A549 (cell line): ENCODE results near the gene TEAD3. TPM values are rescaled to one million over a fixed set of nuclear protein-coding genes. Genes with fewer than 3 reads are reported as not detected.

ENCODE experiments used
- ATAC-seq, 2 experiments: fragments of 200-7000 bp in 1 of 2; fragments of >200 bp in 1 of 2; cut with Nextera tagmentation in 1 of 2; cut with Tn5 transposase in 1 of 2; 3 replicates each; pipeline versions ENCODE4 v1.8.0 to v1.9.1; 2018 to 2020; ENCODE audit warnings: mild to moderate bottlenecking in 1 of 2, moderate library complexity in 1 of 2
- CTCF ChIA-PET: fragments of 300-600 bp; sonication (Branson Sonifier 250); formaldehyde crosslinking; extraction: SDS; loops from one replicate; lab custom pipeline; 2021; ENCODE audit warnings: antibody characterized with exemption, inconsistent platforms; lab: Yijun Ruan, JAX
- POLR2A ChIA-PET: fragments of 350-600 bp; formaldehyde crosslinking; extraction: SDS; loops from one replicate; lab custom pipeline; 2021; ENCODE audit warnings: antibody characterized with exemption, inconsistent platforms; lab: Yijun Ruan, JAX
- DNase-seq, 2 experiments: peaks; one replicate each; pipeline versions ENCODE4 v3.0.0 to v3.0.0-alpha.2; 2011 to 2016; ENCODE audit warnings: low read depth in 1 of 2, low spot score in 1 of 2
- FAIRE-seq: peaks from 2 replicates; lab custom pipeline; 2011; peaks lifted over from hg19 to GRCh38; lab: Jason Lieb, UNC
- H3K27ac ChIP-seq, 2 experiments: fragments of >200 bp; sonication (Bioruptor Twin); formaldehyde crosslinking; 3 replicates each; pipeline ENCODE4 v1.5.1; 2016 to 2017
- H3K4me1 ChIP-seq: fragments of >200 bp; sonication (Bioruptor Twin); formaldehyde crosslinking; 3 replicates; pipeline ENCODE4 v1.6.1; 2016
- H3K4me2 ChIP-seq: fragments of >200 bp; sonication (Bioruptor Twin); formaldehyde crosslinking; 3 replicates; pipeline ENCODE4 v1.6.1; 2016
- H3K4me3 ChIP-seq: fragments of >200 bp; sonication (Bioruptor Twin); formaldehyde crosslinking; 3 replicates; pipeline ENCODE4 v1.5.1; 2016
- H3K9me3 ChIP-seq: fragments of >200 bp; sonication (Bioruptor Twin); formaldehyde crosslinking; 3 replicates; pipeline ENCODE4 v1.6.1; 2016
- CBX2 ChIP-seq: fragments of 200-600 bp; sonication (generic); IDR thresholded peaks from 2 replicates; pipeline ENCODE4 v1.6.1; 2016; ENCODE audit warnings: low read depth, mild to moderate bottlenecking, borderline replicate concordance
- CBX8 ChIP-seq: fragments of 200-600 bp; sonication (generic); IDR thresholded peaks from 2 replicates; pipeline ENCODE4 v1.6.1; 2016
- CEBPB ChIP-seq, 2 experiments: fragments of >200 bp in 1 of 2; sonication (Bioruptor Twin) in 1 of 2; formaldehyde crosslinking in 1 of 2; IDR thresholded peaks; 2 replicates each; pipeline ENCODE4 v1.6.1; 2012 to 2016
- EP300 ChIP-seq, 2 experiments: fragments of >200 bp; sonication (Bioruptor Twin); formaldehyde crosslinking; IDR thresholded peaks; 2 replicates in 1 of 2; 3 replicates in 1 of 2; pipeline ENCODE4 v1.6.1; 2016 to 2017
- FOXS1 ChIP-seq: fragments of 250-450 bp; sonication (Bioruptor Pico); IDR thresholded peaks from 2 replicates; pipeline ENCODE4 v1.5.0; 2020; ENCODE audit warnings: mild to moderate bottlenecking, moderate library complexity
- HDAC2 ChIP-seq: fragments of 200-600 bp; sonication (generic); IDR thresholded peaks from 2 replicates; pipeline ENCODE4 v1.6.1; 2016
- HEYL ChIP-seq: fragments of 250-450 bp; sonication (Bioruptor Pico); IDR thresholded peaks from 2 replicates; pipeline ENCODE4 v1.8.0; 2021; ENCODE audit warnings: mild to moderate bottlenecking, moderate library complexity
- HOXA7 ChIP-seq: fragments of 250-450 bp; sonication (Bioruptor Pico); IDR thresholded peaks from 2 replicates; pipeline ENCODE4 v1.5.0; 2020; ENCODE audit warnings: mild to moderate bottlenecking, moderate library complexity
- MAZ ChIP-seq: fragments of 150-350 bp; IDR thresholded peaks from 2 replicates; pipeline ENCODE4 v1.6.1; 2014; ENCODE audit warnings: antibody characterized with exemption, low read depth, low read length, borderline replicate concordance
- NFE2L2 ChIP-seq: fragments of 150-350 bp; conservative IDR thresholded peaks from 2 replicates; pipeline ENCODE4 v1.6.1; 2014; ENCODE audit warnings: low read length
- PHF8 ChIP-seq: fragments of 200-600 bp; sonication (generic); IDR thresholded peaks from 2 replicates; pipeline ENCODE4 v1.6.1; 2016; ENCODE audit warnings: low read depth, mild to moderate bottlenecking, antibody characterized with exemption, moderate library complexity, borderline replicate concordance
- POLR2AphosphoS2 ChIP-seq: conservative IDR thresholded peaks from 2 replicates; pipeline ENCODE4 v1.6.1; 2012; ENCODE audit warnings: low read length, improper control_type of control experiment, inconsistent platforms
- RAD21 ChIP-seq, 2 experiments: fragments of >200 bp in 1 of 2; sonication (Bioruptor Twin) in 1 of 2; formaldehyde crosslinking in 1 of 2; IDR thresholded peaks in 1 of 2; conservative IDR thresholded peaks in 1 of 2; 2 replicates in 1 of 2; 3 replicates in 1 of 2; pipeline ENCODE4 v1.6.1; 2012 to 2018; ENCODE audit warnings: inconsistent platforms in 1 of 2
- RFX5 ChIP-seq: fragments of 450-650 bp; IDR thresholded peaks from 2 replicates; pipeline ENCODE4 v1.7.1; 2014; ENCODE audit warnings: antibody characterized with exemption, mild to moderate bottlenecking, moderate library complexity
- RNF2 ChIP-seq: fragments of 200-600 bp; sonication (generic); IDR thresholded peaks from 2 replicates; pipeline ENCODE4 v1.6.1; 2016; ENCODE audit warnings: low read depth, mild to moderate bottlenecking, antibody characterized with exemption, moderate library complexity, borderline replicate concordance
- SREBF2 ChIP-seq: fragments of 450-650 bp; IDR thresholded peaks from 2 replicates; pipeline ENCODE4 v1.6.1; 2014; ENCODE audit warnings: mild to moderate bottlenecking, moderate library complexity
- WGBS: methylation state at CpG from one replicate; pipeline ENCODE4 v1.1.6; 2017; ENCODE audit errors: missing lambda C conversion rate; 5-methylcytosine and 5-hydroxymethylcytosine counted together
- polyA plus RNA-seq, 4 experiments: library from polyadenylated mRNA; depleted of rRNA in 3 of 4; stranded (reverse); fragments of >200 nt; fragmentation: RNase III in 1 of 4; extraction: RNeasy Plus Mini Kit Qiagen cat#74134 plus additional on column Dnase treatment in 1 of 4; gene quantifications; 2 replicates in 3 of 4; 3 replicates in 1 of 4; pipeline ENCODE4 v1.2.3, GENCODE V29; 2011 to 2017
- TF ChIP-seq, protein P1 (sequence below): fragments of >200 bp; sonication (Bioruptor Twin); formaldehyde crosslinking; IDR thresholded peaks from 2 replicates; pipeline ENCODE4 v1.6.1; 2016
- TF ChIP-seq, protein P2 (sequence below): IDR thresholded peaks from 2 replicates; pipeline ENCODE4 v1.6.1; 2012
- TF ChIP-seq, protein P3 (sequence below): fragments of 200-600 bp; sonication (generic); IDR thresholded peaks from 2 replicates; pipeline ENCODE4 v1.6.1; 2016; ENCODE audit warnings: antibody characterized with exemption, mild to moderate bottlenecking, moderate library complexity
- TF ChIP-seq, protein P4 (sequence below): IDR thresholded peaks from 2 replicates; pipeline ENCODE4 v1.6.1; 2012; ENCODE audit warnings: low read depth, borderline replicate concordance
- TF ChIP-seq, protein P5 (sequence below): fragments of >200 bp; sonication (Bioruptor Twin); formaldehyde crosslinking; IDR thresholded peaks from 3 replicates; pipeline ENCODE4 v1.5.1; 2016
- TF ChIP-seq, protein P6 (sequence below): fragments of 450-650 bp; IDR thresholded peaks from 2 replicates; pipeline ENCODE4 v1.6.1; 2014; ENCODE audit warnings: antibody characterized with exemption
- TF ChIP-seq, protein P7 (sequence below): fragments of 150-350 bp; IDR thresholded peaks from 2 replicates; pipeline ENCODE4 v1.6.1; 2014; ENCODE audit warnings: low read depth, mild to moderate bottlenecking, low read length

The TEAD3 gene
- polyA plus RNA-seq, 2 of the 4 experiments (the other 2 are of a cell fraction) = 2.1 to 4.2 TPM

DNA sequence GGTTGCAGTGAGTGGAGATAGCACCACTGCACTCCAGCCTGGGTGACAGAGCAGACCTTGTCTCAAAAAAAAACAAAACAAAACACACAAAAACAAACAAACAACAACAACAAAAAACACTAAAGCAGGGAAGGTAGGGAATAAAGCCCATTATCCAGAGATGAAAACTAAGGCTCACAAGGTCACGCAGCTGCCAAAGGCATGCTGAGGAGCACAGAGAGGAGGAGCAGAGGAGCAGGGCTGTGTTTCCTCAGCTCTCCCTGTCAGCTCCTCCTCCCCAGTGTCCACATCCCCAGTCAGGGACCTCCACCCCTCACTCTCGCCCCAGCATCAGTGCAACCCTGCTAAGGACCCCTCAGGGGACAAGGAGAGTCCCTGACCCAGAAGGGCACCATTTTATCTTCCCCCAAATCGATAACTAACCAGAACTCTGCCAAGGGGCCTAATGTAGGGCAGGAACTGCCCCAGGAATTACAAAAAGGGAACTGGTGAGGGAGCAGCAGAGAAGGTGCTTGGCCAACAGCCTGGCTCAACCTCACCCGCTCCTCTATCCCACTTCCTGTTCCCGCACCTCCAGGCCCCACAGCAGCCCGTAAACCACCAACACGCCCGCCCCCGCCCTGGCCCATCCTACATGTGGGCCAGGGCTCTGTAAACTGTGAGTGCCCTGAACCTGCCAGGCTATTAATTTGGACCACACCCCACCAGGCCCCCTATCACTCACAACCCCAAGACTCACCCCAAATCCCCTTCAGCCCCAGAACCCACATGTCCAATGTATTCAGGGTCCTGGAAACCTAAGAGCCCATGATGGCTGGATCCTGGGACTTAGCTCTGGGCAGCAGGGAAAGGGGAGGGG is 9.0 kb downstream of the TEAD3 start:
- POLR2A ChIA-PET = interaction anchor here (0.5 kb wide), 1 partner anchor 47 kb away, joined by 3 read pairs; no protein-coding TSS in a partner anchor
- DNase-seq (no peak), FAIRE-seq (no peak), ATAC-seq (peak in 1 of 2 experiments; percentile 23; a peak in 3 of 6 replicates)
- TF ChIP-seq CEBPB (IDR thresholded peaks at IDR 0.05) (no peak), NFE2L2 (no peak), HDAC2 (no peak), EP300 (IDR thresholded peaks at IDR 0.05) (no peak), CBX8 (no peak), RNF2 (no peak), FOXS1 (CRISPR knock-in tag) (no peak), RAD21 (conservative IDR thresholded peaks at IDR 0.05 in 1 of 2, IDR thresholded peaks at IDR 0.05 in 1 of 2) (no peak), PHF8 (no peak), MAZ (no peak), HEYL (CRISPR knock-in tag) (no peak), CBX2 (no peak), HOXA7 (CRISPR knock-in tag) (no peak)
- TF ChIP-seq, protein P1, sequence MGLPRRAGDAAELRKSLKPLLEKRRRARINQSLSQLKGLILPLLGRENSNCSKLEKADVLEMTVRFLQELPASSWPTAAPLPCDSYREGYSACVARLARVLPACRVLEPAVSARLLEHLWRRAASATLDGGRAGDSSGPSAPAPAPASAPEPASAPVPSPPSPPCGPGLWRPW = no peak
- TF ChIP-seq, protein P2, sequence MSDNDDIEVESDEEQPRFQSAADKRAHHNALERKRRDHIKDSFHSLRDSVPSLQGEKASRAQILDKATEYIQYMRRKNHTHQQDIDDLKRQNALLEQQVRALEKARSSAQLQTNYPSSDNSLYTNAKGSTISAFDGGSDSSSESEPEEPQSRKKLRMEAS = no peak
- TF ChIP-seq, protein P3, sequence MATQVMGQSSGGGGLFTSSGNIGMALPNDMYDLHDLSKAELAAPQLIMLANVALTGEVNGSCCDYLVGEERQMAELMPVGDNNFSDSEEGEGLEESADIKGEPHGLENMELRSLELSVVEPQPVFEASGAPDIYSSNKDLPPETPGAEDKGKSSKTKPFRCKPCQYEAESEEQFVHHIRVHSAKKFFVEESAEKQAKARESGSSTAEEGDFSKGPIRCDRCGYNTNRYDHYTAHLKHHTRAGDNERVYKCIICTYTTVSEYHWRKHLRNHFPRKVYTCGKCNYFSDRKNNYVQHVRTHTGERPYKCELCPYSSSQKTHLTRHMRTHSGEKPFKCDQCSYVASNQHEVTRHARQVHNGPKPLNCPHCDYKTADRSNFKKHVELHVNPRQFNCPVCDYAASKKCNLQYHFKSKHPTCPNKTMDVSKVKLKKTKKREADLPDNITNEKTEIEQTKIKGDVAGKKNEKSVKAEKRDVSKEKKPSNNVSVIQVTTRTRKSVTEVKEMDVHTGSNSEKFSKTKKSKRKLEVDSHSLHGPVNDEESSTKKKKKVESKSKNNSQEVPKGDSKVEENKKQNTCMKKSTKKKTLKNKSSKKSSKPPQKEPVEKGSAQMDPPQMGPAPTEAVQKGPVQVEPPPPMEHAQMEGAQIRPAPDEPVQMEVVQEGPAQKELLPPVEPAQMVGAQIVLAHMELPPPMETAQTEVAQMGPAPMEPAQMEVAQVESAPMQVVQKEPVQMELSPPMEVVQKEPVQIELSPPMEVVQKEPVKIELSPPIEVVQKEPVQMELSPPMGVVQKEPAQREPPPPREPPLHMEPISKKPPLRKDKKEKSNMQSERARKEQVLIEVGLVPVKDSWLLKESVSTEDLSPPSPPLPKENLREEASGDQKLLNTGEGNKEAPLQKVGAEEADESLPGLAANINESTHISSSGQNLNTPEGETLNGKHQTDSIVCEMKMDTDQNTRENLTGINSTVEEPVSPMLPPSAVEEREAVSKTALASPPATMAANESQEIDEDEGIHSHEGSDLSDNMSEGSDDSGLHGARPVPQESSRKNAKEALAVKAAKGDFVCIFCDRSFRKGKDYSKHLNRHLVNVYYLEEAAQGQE = no peak
- Histone ChIP-seq H3K27ac (peak overlapping the region in 1 of 2 experiments; percentile 48; a peak in 1 of 6 replicates), H3K9me3 (no peaks in the 10 kb centered on the region), H3K4me2 (no peak overlapping the region), H3K4me1 (peaks cover 25% of the 10 kb centered on the region), H3K4me3 (no peak overlapping the region)
- CTCF ChIA-PET = interaction anchor here (0.6 to 1.6 kb wide), 3 partner anchors 19 to 468 kb away, joined by 3 read pairs; partner anchors contain the start of gene RPL10A
- WGBS = 61% methylated on average over 9 of the region's 9 CpGs

DNA sequence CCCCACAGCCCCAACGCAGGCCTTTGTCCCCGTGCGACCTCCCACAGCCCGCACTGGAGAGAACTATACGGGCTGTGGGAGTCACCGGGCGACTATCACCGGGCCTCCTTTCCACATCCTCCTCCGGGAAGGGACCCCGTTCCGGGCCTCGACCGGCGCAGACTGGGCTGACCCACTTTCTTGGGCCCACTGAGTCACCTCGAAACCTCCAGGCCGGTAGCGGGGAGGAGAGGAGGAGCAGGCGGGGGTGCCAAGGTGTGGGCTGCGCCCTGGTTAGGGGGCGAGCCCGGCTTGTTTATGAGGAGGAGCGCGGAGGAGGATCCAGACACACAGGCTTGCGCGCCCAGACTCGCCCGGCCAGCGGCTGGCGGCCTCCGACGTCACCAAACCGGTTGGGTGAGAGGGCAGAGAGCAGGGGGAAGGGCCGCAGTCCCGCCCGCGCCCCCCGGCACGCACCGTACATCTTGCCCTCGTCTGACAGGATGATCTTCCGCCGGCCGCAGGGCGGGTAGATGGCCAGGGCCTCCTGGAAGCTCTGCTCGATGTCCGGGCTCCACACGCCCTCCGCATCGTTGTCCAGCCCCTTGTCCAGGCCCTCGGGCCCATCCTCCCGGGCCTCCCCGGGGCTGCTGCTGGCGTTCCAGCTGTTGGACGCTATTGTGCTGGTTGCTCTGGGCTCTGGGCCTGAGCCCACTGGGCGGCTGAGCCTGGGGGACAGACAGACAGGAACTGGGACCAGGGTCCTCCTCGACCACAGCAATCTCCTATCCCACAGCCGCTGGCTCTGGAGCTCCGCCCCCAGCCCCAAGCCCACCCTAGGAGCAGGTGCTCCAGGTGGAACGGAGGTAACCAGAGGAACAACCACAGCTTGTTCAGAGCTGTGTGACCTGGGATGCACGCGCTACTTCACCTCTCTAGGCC is 10.6 kb downstream of the TEAD3 start:
- ATAC-seq (no peak), FAIRE-seq (no peak), DNase-seq (no peak)
- ChIA-PET POLR2A (no interaction called here), CTCF (interaction anchor here (1.1 to 1.6 kb wide), 2 partner anchors 18 to 71 kb away, joined by 3 read pairs; partner anchors contain the start of gene RPL10A)
- no peak overlapping the region for H3K4me3 ChIP-seq
- H3K4me2 ChIP-seq = peak overlapping the region; percentile 38; the same call in 1 of the 3 replicates
- H3K9me3 ChIP-seq = no peaks in the 10 kb centered on the region
- TF ChIP-seq RFX5 (no peak), SREBF2 (no peak), POLR2AphosphoS2 (no peak), NFE2L2 (no peak)
- TF ChIP-seq, protein P4, sequence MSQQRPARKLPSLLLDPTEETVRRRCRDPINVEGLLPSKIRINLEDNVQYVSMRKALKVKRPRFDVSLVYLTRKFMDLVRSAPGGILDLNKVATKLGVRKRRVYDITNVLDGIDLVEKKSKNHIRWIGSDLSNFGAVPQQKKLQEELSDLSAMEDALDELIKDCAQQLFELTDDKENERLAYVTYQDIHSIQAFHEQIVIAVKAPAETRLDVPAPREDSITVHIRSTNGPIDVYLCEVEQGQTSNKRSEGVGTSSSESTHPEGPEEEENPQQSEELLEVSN = no peak
- TF ChIP-seq, protein P5, sequence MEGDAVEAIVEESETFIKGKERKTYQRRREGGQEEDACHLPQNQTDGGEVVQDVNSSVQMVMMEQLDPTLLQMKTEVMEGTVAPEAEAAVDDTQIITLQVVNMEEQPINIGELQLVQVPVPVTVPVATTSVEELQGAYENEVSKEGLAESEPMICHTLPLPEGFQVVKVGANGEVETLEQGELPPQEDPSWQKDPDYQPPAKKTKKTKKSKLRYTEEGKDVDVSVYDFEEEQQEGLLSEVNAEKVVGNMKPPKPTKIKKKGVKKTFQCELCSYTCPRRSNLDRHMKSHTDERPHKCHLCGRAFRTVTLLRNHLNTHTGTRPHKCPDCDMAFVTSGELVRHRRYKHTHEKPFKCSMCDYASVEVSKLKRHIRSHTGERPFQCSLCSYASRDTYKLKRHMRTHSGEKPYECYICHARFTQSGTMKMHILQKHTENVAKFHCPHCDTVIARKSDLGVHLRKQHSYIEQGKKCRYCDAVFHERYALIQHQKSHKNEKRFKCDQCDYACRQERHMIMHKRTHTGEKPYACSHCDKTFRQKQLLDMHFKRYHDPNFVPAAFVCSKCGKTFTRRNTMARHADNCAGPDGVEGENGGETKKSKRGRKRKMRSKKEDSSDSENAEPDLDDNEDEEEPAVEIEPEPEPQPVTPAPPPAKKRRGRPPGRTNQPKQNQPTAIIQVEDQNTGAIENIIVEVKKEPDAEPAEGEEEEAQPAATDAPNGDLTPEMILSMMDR = no peak
- TF ChIP-seq, protein P6, sequence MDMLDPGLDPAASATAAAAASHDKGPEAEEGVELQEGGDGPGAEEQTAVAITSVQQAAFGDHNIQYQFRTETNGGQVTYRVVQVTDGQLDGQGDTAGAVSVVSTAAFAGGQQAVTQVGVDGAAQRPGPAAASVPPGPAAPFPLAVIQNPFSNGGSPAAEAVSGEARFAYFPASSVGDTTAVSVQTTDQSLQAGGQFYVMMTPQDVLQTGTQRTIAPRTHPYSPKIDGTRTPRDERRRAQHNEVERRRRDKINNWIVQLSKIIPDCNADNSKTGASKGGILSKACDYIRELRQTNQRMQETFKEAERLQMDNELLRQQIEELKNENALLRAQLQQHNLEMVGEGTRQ = no peak
- TF ChIP-seq, protein P7, sequence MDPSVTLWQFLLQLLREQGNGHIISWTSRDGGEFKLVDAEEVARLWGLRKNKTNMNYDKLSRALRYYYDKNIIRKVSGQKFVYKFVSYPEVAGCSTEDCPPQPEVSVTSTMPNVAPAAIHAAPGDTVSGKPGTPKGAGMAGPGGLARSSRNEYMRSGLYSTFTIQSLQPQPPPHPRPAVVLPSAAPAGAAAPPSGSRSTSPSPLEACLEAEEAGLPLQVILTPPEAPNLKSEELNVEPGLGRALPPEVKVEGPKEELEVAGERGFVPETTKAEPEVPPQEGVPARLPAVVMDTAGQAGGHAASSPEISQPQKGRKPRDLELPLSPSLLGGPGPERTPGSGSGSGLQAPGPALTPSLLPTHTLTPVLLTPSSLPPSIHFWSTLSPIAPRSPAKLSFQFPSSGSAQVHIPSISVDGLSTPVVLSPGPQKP = no peak
- WGBS = 94% methylated on average over 50 of the region's 61 CpGs
- peaks cover 25% of the 10 kb centered on the region for H3K4me1 ChIP-seq
- H3K27ac ChIP-seq = peak overlapping the region in 1 of 2 experiments; percentile 82; a peak in 2 of 6 replicates
